Ishikawa (cell line): ENCODE data around the gene PXN.

Experiments
- CEBPB ChIP-seq: IDR thresholded peaks from 2 replicates; pipeline ENCODE4 v1.6.1; 2012
- EP300 ChIP-seq: IDR thresholded peaks from 2 replicates; pipeline ENCODE4 v1.6.1; 2012; ENCODE audit warnings: borderline replicate concordance
- FOXM1 ChIP-seq: IDR thresholded peaks from 2 replicates; pipeline ENCODE4 v1.6.1; 2012; ENCODE audit warnings: low read depth, borderline replicate concordance
- MAX ChIP-seq: IDR thresholded peaks from 2 replicates; pipeline ENCODE4 v1.6.1; 2012
- RAD21 ChIP-seq: IDR thresholded peaks from 2 replicates; pipeline ENCODE4 v1.6.1; 2012; ENCODE audit warnings: low read depth
- REST ChIP-seq: IDR thresholded peaks from 2 replicates; pipeline ENCODE4 v1.6.1; 2012; ENCODE audit warnings: low read depth, mild to moderate bottlenecking
- TAF1 ChIP-seq: IDR thresholded peaks from 2 replicates; pipeline ENCODE4 v1.6.1; 2012; ENCODE audit warnings: low read depth, mild to moderate bottlenecking
- YY1 ChIP-seq: IDR thresholded peaks from 2 replicates; pipeline ENCODE4 v1.6.1; 2012; ENCODE audit warnings: low read depth

- TF ChIP-seq EP300 (no peak), YY1 (no peak), RAD21 (no peak), FOXM1 (no peak), TAF1 (no peak), REST (no peak), MAX (no peak), CEBPB (no peak)
Measured at GRCh38 chr12:120276734-120277133, 11.2 kb upstream of the PXN start.
